GM19025 (cell line): ENCODE data around the gene SKIC3.
A peak's percentile ranks its signal among the peaks of the same experiment; 100 is the strongest.

Experiments
- ATAC-seq: cut with Tn5 transposase; IDR thresholded peaks from one replicate; pipeline ENCODE4 v1.9.1; 2021; ENCODE audit warnings: mild to moderate bottlenecking, low read depth, moderate library complexity; ENCODE audit not compliant: unreplicated experiment

SKIC3 gene

DNA sequence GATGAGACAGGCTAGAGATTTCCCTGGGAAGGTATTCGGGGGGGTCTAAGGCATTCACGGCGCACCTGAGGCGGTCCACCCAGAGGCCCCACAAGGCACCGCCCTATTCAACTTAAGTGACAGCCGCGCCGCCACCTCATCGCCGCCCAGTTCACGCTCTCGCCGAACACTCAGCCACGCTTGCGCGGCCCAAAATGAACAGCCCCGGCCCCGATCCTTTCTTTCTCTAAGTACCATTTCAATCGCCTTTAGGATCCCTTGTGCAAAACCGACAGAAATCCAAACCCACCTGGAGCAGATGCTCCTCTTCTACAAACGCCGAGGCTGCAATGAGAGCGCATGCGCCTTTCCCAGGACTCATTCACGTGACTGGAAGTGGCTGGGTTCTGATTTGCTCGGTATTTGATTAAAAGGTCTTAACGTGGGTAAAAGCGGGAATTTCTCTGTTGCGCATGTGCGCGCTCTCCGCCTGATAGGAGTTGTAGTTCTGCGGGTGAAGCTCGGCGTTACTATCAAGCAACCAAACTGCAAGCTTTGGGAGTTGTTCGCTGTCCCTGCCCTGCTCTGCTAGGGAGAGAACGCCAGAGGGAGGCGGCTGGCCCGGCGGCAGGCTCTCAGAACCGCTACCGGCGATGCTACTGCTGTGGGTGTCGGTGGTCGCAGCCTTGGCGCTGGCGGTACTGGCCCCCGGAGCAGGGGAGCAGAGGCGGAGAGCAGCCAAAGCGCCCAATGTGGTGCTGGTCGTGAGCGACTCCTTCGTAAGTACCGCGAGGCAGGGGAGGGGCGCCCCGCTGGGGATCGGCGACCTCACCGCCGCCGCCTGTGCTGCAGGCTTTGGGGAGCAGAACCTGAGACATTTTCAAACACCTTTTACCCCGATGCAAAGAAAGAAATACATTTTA, at the start of gene SKIC3, which contains the start of gene ARSK:
SKIC3 (minus strand) TSS at position 331 of the 902 bp plus-strand sequence. CDS start 7,827 bp downstream, outside the sequence.
ARSK (plus strand) TSS at position 455 of the 902 bp plus-strand sequence; CDS start at position 633, 178 bp downstream.
- ATAC-seq, result peak; percentile 89

DNA sequence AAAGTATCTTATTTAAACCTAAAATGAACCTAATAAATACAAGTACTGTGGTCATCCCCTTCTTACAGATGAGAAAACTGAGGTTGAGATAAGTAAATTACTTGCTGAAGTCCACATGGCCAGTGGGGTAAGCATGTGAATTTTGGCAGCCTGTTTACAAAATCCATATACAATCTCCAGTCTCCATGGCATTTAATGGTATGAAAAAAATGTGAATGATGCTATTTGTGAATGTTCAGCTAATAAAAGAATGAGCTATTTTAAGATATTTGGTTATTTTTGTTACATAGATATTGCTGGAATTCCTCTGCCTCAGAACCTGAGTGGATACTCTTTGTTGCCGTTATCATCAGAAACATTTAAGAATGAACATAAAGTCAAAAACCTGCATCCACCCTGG, 45.8 kb upstream of the SKIC3 start:
- no peak for ATAC-seq

DNA sequence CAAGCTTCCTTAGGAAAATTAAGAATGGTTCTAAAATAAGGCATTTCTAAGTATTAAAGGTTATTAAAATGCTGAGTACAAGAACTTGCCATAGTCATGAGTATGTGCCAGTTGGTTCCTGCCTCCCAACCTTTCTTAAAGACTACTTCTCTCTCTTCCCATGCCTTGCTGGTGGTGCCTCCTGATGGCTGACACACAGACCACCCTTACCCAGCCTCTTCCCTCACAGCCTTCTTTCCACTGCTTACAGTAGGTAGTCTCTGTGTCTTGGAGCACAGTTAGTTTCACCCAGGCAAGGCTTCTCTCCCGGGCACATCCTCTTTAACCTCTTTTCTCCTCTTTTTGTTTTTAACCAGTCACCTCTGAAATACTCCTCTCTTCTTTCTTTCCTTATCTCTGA, 44.5 kb upstream of the SKIC3 start:
- ATAC-seq, result no peak

DNA sequence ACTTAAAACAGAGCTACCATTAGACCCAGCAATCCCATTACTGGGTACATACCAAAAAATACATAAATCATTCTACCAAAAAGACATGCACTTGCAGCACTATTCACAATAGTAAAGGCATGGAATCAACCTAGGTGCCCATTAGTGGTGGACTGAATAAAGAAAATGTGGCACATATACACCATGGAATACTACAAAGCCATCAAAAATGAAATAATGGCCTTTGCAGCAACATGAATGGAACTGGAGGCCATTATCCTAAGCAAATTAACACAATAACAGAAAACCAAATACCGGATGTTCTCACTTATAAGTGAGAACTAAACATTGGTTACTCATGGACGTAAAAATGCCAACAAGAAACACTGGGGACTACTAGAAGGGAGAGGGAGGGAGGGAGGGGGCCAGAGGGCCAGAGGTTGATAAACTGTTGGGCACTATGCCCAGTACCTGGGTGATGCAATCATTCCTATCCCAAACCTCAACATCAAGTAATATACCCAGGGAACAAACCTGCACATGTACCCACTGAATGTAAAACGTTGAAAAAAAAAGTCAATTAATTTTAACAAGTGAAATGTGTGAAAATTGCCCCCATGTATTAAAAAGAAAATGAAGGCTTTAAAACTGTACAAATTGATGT, 40.6 kb upstream of the SKIC3 start:
- ATAC-seq, result no peak

DNA sequence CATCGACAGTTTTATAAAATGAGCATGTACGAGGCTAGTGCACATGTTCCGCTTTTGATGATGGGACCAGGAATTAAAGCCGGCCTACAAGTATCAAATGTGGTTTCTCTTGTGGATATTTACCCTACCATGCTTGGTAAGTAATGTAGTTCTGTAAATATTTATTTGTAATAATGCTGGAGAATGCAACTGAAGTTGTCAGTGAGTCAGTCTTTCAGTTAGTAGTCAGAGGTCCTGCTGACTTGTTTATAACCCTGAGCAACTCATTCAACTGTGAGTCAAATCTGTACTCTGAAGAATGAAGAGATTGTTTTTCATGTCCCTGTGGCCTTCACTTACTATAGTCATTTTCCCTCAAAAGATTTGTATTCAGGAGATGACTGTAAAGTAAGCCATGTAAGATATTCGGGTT, 36.7 kb upstream of the SKIC3 start:
- ATAC-seq, result peak; percentile 77

DNA sequence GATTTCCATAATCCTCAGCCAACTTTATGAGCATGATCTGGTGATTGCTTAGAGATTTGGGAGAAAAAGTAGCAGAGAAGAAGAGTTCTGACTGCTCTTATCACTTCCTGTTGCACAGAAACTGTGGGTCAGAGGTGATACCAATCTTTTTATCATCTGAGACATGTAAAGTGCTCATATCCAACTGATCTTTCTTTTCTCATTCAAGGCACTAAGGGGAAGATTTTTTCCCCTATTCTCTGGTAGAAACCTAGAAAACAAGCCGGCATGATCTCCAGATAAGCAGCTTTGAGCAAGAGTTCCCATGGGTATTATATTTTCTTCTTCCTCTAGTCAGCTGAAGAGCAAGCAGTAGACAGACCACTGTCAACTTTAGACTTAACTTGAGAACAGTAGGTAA, 36.1 kb upstream of the SKIC3 start:
- no peak for ATAC-seq

DNA sequence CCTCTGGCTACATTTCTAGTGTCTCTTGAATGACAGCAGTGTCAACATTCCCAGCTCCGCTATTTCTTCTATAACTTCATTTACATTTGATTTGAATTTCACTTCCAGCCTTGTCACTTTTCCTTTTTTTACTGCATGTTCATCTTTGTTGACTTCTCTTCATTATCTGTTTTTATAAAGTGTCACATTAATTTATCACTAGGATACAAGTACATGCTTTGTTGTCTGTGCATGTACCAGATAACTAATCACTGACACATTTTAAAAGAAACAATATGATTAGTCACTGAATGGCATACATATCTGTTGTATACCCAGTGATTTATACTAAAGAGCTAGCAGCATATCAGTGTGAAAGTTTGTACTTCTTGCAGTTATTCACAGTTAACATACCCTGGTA, 29.2 kb upstream of the SKIC3 start:
- no peak for ATAC-seq

DNA sequence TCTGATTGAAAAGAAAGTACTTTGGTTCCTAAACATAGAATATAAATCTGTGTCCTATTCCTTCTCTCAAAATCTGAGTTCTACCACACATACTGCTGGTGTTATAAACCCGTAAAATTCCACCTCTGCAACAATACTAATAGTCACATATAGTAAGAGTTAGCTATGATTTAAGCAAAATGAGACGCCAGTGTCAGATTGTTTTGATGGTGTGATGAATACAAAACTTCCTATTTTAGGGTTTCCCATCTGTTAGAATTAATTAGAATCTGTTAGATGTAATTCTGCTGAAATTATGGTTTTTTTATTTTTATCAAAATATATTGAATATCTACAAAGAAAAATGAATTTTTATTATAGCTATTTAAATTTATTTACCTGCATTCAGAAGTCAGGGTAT, 26.8 kb upstream of the SKIC3 start:
- ATAC-seq, result no peak

DNA sequence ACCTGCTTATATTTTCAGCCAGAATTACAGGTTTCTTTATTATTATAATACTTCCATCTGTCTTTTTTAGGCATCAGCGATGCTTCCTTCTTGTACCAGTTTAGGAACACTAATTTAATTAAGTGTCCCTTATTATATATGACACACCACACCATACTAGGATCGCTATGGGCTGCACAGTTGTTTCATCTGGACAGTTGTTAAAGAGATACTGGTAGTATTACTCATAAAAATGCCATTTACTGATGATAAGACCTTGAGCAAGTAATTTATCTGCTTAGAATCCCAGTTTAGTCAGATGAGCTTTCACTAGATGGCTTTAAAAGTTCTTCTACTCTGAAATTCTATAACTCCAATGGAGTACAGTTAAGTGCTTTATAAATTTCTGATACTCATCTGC, 17.2 kb upstream of the SKIC3 start:
- ATAC-seq, result no peak

DNA sequence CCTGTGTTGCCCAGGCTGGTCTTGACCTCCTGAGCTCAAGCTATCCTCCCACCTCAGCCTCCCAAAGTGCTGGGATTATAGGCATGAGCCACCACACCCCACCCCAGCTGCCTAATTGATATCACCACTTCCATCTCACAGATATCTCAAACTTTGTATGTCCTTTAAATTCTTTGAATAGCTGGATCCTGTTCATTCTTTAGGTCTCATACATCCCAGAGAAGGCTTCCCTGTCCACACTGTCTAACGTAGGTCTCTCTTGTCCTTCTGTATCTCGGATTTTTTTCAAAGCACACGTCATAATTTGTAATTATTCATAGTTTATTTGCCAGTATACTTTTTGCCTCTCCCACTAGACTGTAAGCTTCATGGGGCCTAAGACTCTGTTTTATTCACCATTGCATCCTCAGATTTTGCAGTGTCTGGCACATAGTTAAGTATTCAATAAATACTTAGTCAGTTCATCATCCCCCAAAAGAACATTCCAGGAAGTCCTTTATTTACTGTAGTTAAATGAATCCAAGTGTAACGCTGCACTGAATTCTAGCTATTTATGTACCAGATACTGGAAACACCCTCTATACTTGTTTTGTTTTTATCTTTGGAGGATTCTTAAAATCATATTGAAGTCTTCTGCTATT, 10.6 kb upstream of the SKIC3 start:
- ATAC-seq, result no peak

DNA sequence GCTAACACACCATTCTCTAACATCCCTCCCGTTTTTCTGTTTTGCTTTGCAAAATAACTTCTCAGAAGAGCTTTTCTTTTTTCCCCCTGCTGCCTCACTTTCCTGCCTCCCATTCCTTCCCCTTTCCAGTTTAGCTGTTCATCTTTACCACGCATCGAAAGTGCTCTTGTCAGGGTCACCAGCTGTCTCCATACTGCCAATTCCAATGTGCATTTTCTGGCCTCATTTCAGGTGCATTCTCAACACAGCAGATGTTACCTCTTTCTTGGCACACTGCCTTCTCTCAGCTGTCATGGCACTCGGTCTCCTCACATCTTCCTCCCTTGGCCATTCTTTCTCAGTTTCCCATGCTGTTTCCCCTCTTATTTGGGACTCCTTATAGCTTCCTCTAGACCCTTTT, 9.7 kb upstream of the SKIC3 start:
- no peak for ATAC-seq

DNA sequence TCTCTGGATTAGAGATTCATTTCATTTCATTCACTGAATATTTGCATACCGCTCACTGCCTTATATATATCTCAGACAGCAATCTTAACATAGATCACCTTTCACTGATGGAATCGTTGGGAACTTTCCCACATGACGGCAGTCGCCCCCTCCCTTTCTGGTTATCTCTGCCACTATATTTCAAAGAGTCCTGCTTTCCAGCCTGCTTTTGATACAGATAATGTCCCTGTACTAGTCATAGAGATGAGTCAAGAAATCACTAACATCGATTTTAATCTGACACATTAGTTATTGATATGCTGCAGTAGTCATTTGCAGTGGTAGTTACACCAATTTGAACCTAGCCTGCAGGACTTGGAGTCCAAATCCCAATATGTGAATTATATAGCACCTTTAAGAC, 8.6 kb upstream of the SKIC3 start:
- ATAC-seq, result no peak

DNA sequence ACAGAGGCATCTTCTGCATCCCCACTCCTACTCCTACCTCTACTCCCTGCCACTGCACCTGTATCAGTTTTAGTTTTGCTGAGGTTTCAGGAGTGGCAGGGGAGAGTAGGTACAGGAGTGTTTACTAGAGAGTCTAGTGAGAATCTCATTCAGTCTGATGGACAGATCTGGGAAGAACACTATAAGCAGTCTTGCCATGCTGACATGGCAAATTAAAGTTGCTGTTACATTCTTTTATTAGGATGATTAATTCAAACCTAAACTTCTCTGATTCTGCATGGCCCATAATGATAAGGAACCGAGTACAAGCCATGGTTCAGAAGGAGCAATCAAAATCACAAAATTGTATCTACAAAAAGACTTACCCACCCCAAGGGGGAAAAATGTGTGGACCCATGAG, 7.5 kb upstream of the SKIC3 start:
- ATAC-seq, result no peak

DNA sequence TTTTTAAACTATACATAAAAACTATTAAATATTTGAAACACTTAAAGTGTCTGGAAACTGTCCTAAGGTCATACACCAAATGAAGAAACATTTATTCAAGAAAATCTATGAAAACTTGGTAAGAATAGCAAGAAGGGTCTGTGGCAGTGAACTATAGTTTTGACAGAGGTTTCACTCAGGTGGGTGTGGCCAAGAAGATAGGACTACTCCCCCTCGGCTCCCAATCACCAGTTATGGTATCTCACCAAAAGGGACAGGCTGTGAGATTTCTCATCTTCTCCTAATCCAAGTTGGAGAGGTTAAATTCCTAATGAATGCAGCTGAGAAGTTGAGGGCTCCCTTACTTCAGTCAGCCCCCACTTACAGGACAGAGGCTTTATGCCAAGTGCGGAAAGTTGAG, 3.1 kb upstream of the SKIC3 start:
- ATAC-seq, result no peak

DNA sequence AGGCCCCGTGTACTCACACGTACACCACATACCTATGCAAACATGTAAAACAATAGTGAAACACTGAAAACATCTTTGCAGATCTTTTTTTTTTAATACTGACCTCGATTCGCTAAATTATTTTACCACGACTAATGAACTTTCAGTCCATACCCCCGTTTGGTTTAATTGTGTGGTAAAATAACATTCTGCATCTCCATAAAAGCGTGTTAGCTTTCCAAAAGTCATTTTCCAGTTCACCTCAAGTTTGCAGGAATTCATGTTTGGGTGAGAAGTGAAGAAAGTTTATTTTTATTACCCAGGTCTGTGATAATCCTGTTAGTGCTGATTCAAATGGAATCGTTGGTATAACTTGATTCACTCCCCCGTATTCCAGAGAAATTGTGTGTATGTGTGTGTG, 776 bp upstream of the SKIC3 start:
- no peak for ATAC-seq

DNA sequence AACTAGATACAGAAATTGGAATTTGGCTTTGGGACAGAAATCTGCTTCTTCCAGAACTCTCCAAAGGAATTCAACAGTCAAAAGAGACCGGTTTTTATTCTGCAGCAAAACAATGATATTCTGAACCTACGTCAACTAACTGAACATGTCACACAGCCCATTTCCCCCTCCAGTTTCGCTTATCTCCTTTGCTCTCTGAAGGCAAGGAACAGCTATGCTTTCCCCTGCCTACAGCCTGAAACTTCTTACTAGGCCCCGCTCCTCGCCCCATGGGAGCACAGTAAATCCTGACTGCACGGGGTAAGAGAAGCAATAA, 488 bp downstream of the SKIC3 start:
- peak; percentile 4 for ATAC-seq

DNA sequence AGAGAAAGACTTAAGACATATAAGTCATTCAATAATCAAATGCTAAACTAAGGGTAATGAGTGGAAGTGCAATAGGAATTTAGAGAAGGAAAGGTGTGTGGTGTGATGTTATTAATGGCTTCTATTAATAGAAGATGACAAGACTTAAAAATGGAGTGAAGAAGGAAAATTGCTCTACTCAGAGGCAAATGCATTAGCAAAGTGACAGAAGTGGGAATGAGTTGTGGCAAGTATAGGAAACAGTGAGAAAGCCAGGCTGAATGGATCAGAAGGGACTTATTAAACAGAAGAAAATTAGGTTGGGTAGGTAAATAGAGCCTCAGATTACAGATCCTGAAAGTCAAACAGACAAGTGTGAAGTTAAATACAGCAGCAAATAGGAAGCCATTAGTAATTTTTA, 5.7 kb downstream of the SKIC3 start:
- no peak for ATAC-seq

DNA sequence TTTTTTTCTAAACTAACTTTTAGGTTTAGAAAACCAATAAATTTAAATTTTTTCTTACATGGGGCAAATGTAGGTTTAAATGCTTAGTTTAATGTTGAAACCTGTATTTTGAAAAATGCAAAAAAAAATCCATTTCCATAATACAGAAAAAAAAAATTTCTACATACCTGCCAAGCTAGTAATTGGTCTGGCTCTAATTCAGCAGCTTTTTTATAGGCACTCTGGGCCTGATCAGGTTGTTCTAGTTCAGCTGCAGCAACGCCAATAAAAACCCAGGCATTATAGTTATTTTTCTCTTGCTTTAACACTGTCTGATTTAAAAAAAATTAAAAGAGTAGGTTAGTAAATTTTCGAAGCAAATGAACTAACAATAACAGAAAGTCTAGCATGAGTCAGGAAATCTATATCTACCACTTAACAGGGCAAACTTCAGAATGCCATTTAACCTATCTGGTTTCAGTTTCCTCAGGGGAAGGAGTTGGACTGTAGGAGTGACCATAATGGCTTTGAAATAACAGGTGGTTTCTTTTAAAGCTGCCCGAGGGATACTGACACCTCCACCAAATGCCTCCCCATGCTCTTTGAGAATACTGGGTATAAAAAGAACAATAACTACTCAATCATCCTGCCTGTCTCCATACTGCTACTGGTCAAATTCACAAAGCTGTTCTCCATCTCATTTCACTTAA, 11.6 kb downstream of the SKIC3 start:
- ATAC-seq, result no peak

DNA sequence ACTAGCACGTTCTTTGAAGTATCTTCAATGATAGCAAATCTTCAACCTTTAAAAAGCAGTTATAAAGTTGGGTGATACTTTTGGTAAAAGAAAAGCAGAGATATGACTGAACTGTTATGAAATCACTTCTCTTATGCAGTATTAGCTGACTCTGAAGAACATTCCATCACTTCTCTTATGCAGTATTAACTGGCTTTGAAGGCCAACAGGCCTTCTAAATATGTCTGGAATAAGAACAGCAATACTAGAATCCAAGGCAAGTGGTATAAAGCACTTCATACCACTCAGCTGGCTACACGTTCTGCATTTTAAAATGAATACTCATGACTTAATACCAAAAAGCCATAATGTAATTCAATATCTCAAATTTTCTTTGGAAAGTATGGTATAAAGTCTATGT, 17.3 kb downstream of the SKIC3 start:
- ATAC-seq, result no peak

DNA sequence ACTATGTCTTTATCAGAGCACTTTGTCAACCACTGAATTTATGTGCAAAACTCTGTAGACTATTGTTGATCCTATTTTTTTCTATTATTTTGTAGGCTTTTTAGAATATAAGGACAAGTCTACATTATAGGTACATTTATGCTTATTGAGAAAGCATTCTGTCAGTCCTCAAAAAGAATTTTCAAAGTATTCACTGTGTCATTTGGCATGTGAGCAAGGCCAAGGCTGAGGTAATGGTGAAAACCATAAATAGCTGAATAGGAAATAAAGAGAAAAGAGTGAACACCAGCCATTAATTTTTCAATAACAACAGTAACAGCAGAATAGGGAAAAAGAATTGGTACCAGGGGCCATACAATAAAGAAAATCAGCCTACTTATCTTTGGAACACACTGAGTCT, 21.0 kb downstream of the SKIC3 start:
- no peak for ATAC-seq

DNA sequence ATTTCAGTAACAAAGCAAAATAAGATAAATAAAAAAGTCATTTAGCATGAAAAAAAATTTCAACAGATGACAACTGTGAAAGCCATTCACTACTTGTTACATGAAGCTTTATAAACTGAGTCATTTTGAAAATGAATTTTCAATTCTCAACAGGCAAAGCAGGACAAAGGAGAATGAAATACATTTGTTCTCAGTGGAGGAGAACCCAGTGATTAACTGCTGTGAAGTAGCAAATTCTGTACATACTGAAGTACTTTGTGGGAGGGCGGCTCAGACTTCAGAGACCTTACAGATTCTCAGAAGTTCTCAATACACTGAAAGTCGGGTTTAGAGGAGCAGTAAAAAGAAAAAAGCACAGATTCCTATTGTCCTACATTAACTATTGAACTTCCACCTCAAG, 21.7 kb downstream of the SKIC3 start:
- ATAC-seq, result no peak
